ENCODE measurements around the gene NEK11.

- TF ChIP-seq CTCF (IDR thresholded peaks at IDR 0.05) (peak; percentile 33; the same call in 1 of the 2 replicates), REST (IDR thresholded peaks at IDR 0.05; ENCODE audit: insufficient read depth in 1 of 2, low read depth in 2 of 2, low read length in 1 of 2) (no peak), POLR2AphosphoS5 (IDR thresholded peaks at IDR 0.05; ENCODE audit: low read depth, low read length) (no peak), SIN3A (IDR thresholded peaks at IDR 0.05; ENCODE audit: borderline replicate concordance, insufficient read depth, low read depth, low read length) (no peak)
These were observed 20.9 kb downstream of the NEK11 start for GRCh38 chr3:131047582-131047981.

Measured in Panc1 (cell line).